Measurements from ENCODE around the gene PRKAG2. TPM values are rescaled to one million over a fixed set of nuclear protein-coding genes. Genes with fewer than 3 reads are reported as not detected.

Gene PRKAG2
- total RNA-seq, 4 donors from 2014 or later = 8.9 to 35.1 (median 13.6) TPM

GRCh38 chr7:151720280-151720679 is 156.6 kb downstream of the PRKAG2 start:
- intact Hi-C loops (cut with DNase I) = no loop called here

GRCh38 chr7:151719897-151720242 is 157.0 kb downstream of the PRKAG2 start:
- no peak for TF ChIP-seq CTCF (IDR thresholded peaks at IDR 0.05)
- TF ChIP-seq POLR2A (IDR thresholded peaks at IDR 0.05) = no peak
- H3K9me3 ChIP-seq = no peaks in the 10 kb centered on the region
- H3K4me1 ChIP-seq = peaks cover 0 to 9% (median 0%) of the 10 kb centered on the region in 3 donors
- intact Hi-C loops (cut with DNase I) = no loop called here
- H3K27me3 ChIP-seq = peaks cover 0 to 11% (median 0%) of the 10 kb centered on the region in 4 donors
- WGBS, 2 donors = 71 to 80% methylated on average over 1 of the region's 2 CpGs
- no peak overlapping the region for H3K27ac ChIP-seq
- H3K36me3 ChIP-seq = no peaks in the 10 kb centered on the region
- no peak overlapping the region for H3K4me3 ChIP-seq
- DNase-seq = no peak

More at GRCh38 chr7:151720280-151720679, 156.6 kb downstream of the PRKAG2 start:
- H3K36me3 ChIP-seq = no peaks in the 10 kb centered on the region
- peaks cover 0 to 11% (median 0%) of the 10 kb centered on the region in 4 donors for H3K27me3 ChIP-seq
- no peaks in the 10 kb centered on the region for H3K9me3 ChIP-seq
- no peak for DNase-seq
- WGBS, 2 donors = 71 to 75% methylated on average over 3 to 4 of the region's 5 CpGs
- no peak overlapping the region for H3K4me3 ChIP-seq
- TF ChIP-seq CTCF (IDR thresholded peaks at IDR 0.05) (no peak), POLR2A (IDR thresholded peaks at IDR 0.05) (no peak)
- H3K27ac ChIP-seq = no peak overlapping the region
- peaks cover 0 to 9% (median 0%) of the 10 kb centered on the region in 3 donors for H3K4me1 ChIP-seq

GRCh38 chr7:151719031-151719896 is 157.7 kb downstream of the PRKAG2 start:
- H3K27me3 ChIP-seq = peaks cover 0 to 6% (median 0%) of the 10 kb centered on the region in 4 donors
- DNase-seq = no peak
- H3K27ac ChIP-seq = no peak overlapping the region
- no peaks in the 10 kb centered on the region for H3K9me3 ChIP-seq
- 87 to 90% methylated on average over 14 to 17 of the region's 24 CpGs for WGBS, 2 donors
- TF ChIP-seq CTCF (IDR thresholded peaks at IDR 0.05) = no peak
- TF ChIP-seq POLR2A (IDR thresholded peaks at IDR 0.05) = no peak
- intact Hi-C loops (cut with DNase I) = no loop called here
- H3K4me1 ChIP-seq = peaks cover 0 to 9% (median 0%) of the 10 kb centered on the region in 3 donors
- H3K36me3 ChIP-seq = no peaks in the 10 kb centered on the region
- H3K4me3 ChIP-seq = no peak overlapping the region

GRCh38 chr7:151717918-151718317 is 159.0 kb downstream of the PRKAG2 start:
- H3K27me3 ChIP-seq = peaks cover 0 to 5% (median 0%) of the 10 kb centered on the region in 4 donors
- H3K4me1 ChIP-seq = peaks cover 0 to 9% (median 0%) of the 10 kb centered on the region in 3 donors
- 67 to 95% methylated on average over 3 of the region's 6 CpGs for WGBS, 2 donors
- DNase-seq = no peak
- H3K36me3 ChIP-seq = no peaks in the 10 kb centered on the region
- no peak for TF ChIP-seq POLR2A (IDR thresholded peaks at IDR 0.05)
- TF ChIP-seq CTCF (IDR thresholded peaks at IDR 0.05) = no peak
- H3K27ac ChIP-seq = no peak overlapping the region
- intact Hi-C loops (cut with DNase I) = no loop called here
- no peak overlapping the region for H3K4me3 ChIP-seq
- H3K9me3 ChIP-seq = no peaks in the 10 kb centered on the region

GRCh38 chr7:151717415-151717814 is 159.5 kb downstream of the PRKAG2 start:
- H3K4me1 ChIP-seq = peaks cover 0 to 14% (median 0%) of the 10 kb centered on the region in 3 donors
- H3K4me3 ChIP-seq = no peak overlapping the region
- no peak for DNase-seq
- no peak overlapping the region for H3K27ac ChIP-seq
- no peak for TF ChIP-seq POLR2A (IDR thresholded peaks at IDR 0.05)
- TF ChIP-seq CTCF (IDR thresholded peaks at IDR 0.05) = no peak
- no peaks in the 10 kb centered on the region for H3K9me3 ChIP-seq
- no peaks in the 10 kb centered on the region for H3K36me3 ChIP-seq
- intact Hi-C loops (cut with DNase I) = no loop called here
- H3K27me3 ChIP-seq = peaks cover 0 to 5% (median 0%) of the 10 kb centered on the region in 4 donors
- WGBS, 2 donors = 51 to 58% methylated on average over 3 of the region's 5 CpGs
